Measurements from ENCODE around the gene AP3S2. TPM values are rescaled to one million over a fixed set of nuclear protein-coding genes. Genes with fewer than 3 reads are reported as not detected.

Gene AP3S2
- total RNA-seq, 4 donors from 2014 or later: 15.5 to 70.4 (median 28.4) TPM

GRCh38 chr15:89864958-89865739, 28.6 kb downstream of the AP3S2 start:
- Histone ChIP-seq H3K4me3 (no peak overlapping the region), H3K27ac (no peak overlapping the region), H3K27me3 (no peaks in the 10 kb centered on the region), H3K9me3 (no peaks in the 10 kb centered on the region), H3K4me1 (no peaks in the 10 kb centered on the region), H3K36me3 (peaks cover 38% of the 10 kb centered on the region)
- 73% methylated on average over 3 of the region's 3 CpGs for WGBS
- DNase-seq (ENCODE audit: low spot score in 2 of 2): no peak
- TF ChIP-seq CTCF (IDR thresholded peaks at IDR 0.05) (no peak), EP300 (IDR thresholded peaks at IDR 0.05) (no peak), POLR2A (IDR thresholded peaks at IDR 0.05) (no peak), POLR2AphosphoS5 (IDR thresholded peaks at IDR 0.05) (no peak)

GRCh38 chr15:89863918-89864317, 29.9 kb downstream of the AP3S2 start:
- TF ChIP-seq EP300 (IDR thresholded peaks at IDR 0.05) (no peak), POLR2AphosphoS5 (IDR thresholded peaks at IDR 0.05) (no peak), CTCF (IDR thresholded peaks at IDR 0.05) (no peak), POLR2A (IDR thresholded peaks at IDR 0.05) (no peak)
- H3K4me1 ChIP-seq: no peaks in the 10 kb centered on the region
- no peak overlapping the region for H3K4me3 ChIP-seq
- no peak overlapping the region for H3K27ac ChIP-seq
- H3K36me3 ChIP-seq: peaks cover 34% of the 10 kb centered on the region
- H3K9me3 ChIP-seq: no peaks in the 10 kb centered on the region
- H3K27me3 ChIP-seq: no peaks in the 10 kb centered on the region
- no peak for DNase-seq (ENCODE audit: low spot score in 2 of 2)

- Histone ChIP-seq H3K36me3 (peaks cover 34% of the 10 kb centered on the region), H3K4me3 (no peak overlapping the region), H3K27ac (no peak overlapping the region), H3K9me3 (no peaks in the 10 kb centered on the region), H3K4me1 (no peaks in the 10 kb centered on the region), H3K27me3 (no peaks in the 10 kb centered on the region)
- no peak for DNase-seq (ENCODE audit: low spot score in 2 of 2)
- TF ChIP-seq POLR2AphosphoS5 (IDR thresholded peaks at IDR 0.05) (no peak), EP300 (IDR thresholded peaks at IDR 0.05) (no peak), CTCF (IDR thresholded peaks at IDR 0.05) (no peak), POLR2A (IDR thresholded peaks at IDR 0.05) (no peak)
- 74% methylated on average over 2 of the region's 2 CpGs for WGBS
Measured at GRCh38 chr15:89860891-89861290, 32.9 kb downstream of the AP3S2 start.

GRCh38 chr15:89860431-89860830, 33.4 kb downstream of the AP3S2 start:
- DNase-seq (ENCODE audit: low spot score in 2 of 2): no peak
- Histone ChIP-seq H3K27me3 (no peaks in the 10 kb centered on the region), H3K4me3 (no peak overlapping the region), H3K36me3 (peaks cover 34% of the 10 kb centered on the region), H3K27ac (no peak overlapping the region), H3K9me3 (no peaks in the 10 kb centered on the region), H3K4me1 (no peaks in the 10 kb centered on the region)
- TF ChIP-seq POLR2AphosphoS5 (IDR thresholded peaks at IDR 0.05) (no peak), CTCF (IDR thresholded peaks at IDR 0.05) (no peak), POLR2A (IDR thresholded peaks at IDR 0.05) (no peak), EP300 (IDR thresholded peaks at IDR 0.05) (no peak)
- WGBS: 76% methylated on average over 3 of the region's 3 CpGs

GRCh38 chr15:89858661-89859458, 34.9 kb downstream of the AP3S2 start:
- H3K4me3 ChIP-seq: no peak overlapping the region
- no peak for DNase-seq (ENCODE audit: low spot score in 2 of 2)
- H3K27ac ChIP-seq: no peak overlapping the region
- 91% methylated on average over 9 of the region's 9 CpGs for WGBS
- no peaks in the 10 kb centered on the region for H3K9me3 ChIP-seq
- no peak for TF ChIP-seq EP300 (IDR thresholded peaks at IDR 0.05)
- no peak for TF ChIP-seq CTCF (IDR thresholded peaks at IDR 0.05)
- TF ChIP-seq POLR2A (IDR thresholded peaks at IDR 0.05): no peak
- no peak for TF ChIP-seq POLR2AphosphoS5 (IDR thresholded peaks at IDR 0.05)
- H3K27me3 ChIP-seq: no peaks in the 10 kb centered on the region
- peaks cover 27% of the 10 kb centered on the region for H3K36me3 ChIP-seq
- H3K4me1 ChIP-seq: no peaks in the 10 kb centered on the region

Measured in suprapubic skin (tissue), 4 donors.